T follicular helper cell (primary cell): ENCODE measurements around the gene MTMR12.

Source experiments
- DNase-seq: peaks from one replicate; pipeline ENCODE4 v3.0.0-alpha.2; 2020; ENCODE audit warnings: low read depth

The MTMR12 gene

DNA sequence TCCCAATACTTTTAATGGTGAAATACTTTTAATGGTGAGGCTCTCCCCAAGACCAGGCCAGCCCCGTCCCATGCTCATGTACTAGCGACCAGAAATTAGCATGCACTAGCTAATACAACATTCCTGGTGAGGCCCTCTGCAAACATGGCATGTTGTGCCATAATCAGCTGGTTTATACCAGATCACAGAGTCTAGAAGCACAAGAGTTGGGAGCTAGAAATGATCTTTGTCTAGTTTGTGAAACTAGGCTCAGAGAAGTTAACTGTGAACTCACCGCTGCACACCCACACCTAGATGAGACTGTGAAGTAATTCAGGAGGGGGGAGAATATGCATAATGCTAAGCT is 37.4 kb downstream of the MTMR12 start:
- DNase-seq, result no peak

DNA sequence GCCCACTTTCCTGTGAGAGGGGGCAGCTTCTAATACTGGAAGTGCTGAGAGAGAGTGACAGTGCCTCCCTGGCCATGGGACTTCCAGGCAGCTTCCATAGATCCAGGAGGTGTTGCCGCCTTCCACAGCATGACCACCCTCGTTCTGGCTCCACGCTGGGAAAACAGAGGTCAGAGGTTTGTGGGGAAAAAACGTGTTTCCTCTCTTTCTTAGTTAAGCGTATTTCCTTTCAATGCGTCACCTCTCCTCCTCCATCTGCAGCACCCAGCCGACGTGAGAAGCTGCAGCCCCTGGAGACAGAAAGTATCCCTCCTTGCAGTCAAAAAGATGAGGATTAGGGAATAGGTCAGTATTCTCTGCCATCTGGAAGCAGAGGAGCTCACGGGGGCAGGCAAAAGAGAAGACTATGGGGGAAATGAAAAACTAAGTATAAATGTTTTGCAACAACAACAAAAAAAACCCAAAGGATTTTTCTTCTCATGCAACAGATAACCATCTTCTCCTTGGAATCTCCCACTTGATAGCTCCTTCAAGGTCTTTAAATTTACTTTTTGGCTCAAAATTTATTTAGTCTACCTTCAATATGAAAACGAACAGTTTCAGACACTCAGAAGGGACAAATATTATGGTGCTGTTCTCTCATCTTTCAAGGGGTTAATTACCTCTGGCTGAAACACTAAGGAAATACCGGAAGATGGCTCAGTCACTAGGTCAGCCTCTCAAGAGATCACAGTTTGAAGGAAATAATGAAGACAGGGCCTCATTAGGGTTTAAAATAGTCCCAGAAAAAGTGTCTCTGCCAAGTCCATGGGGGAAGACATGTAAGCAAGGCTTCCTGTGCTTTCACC is 38.0 kb downstream of the MTMR12 start:
- no peak for DNase-seq

DNA sequence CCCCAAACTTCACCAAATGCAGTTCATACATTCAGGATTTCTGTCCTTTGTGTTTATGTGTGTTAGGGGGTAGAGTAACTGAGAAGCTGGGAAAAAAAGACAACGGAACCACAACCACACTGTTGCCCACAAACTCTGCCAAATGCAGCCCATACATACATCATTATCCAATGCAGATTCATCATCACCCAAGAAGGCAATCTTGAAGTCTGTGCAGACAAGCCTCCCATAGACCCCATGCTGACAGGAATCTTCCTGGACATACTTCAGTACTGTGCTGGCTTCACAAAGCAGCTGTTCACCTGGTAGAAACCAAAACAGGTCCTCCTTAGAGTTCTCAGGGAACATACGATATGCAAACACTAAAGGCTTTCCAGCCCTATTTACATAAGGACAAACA is 38.9 kb downstream of the MTMR12 start:
- no peak for DNase-seq

DNA sequence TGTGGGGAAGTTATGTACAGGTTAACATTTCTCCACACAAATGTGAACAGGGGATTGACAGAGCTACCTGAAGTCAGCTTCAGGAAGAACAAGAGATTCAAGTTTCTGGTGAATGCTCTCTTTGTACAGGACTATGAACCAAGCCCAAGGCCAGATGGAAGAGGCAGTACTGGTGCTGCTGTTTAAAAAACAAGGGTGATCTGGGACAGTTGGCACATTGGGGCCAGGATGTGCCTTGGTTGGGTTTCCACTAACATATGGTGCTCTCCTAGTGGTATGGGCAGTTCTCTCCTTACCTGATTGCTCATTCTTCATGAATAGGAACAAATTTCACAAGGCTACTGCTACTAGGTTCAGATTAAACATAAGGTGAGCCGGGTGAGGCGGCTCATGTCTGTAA is 40.0 kb downstream of the MTMR12 start:
- no peak for DNase-seq

- no peak for DNase-seq
These were observed 41.8 kb downstream of the MTMR12 start for GRCh38 chr5:32270946-32271345.

GRCh38 chr5:32270178-32270577 is 42.6 kb downstream of the MTMR12 start:
- no peak for DNase-seq

DNA sequence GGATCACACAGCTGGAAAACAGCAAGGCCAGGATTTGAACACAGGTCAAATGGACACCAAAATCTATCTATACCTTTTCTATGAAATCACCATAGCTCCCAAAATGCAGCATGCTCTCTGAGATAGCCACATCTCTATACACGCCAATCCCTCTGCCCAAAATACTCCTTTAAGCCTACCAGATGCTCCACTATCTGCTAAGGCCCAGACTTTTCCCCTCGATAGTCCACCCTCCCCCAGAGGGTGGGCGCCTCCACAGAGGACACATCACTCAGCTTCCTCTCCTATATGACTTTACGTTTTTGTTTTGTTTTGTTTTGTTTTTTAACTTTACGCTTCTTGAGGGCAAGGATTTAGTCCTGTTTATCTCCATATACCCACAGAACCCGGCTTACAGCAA is 46.8 kb downstream of the MTMR12 start:
- DNase-seq, result no peak

GRCh38 chr5:32264957-32265572 is 47.7 kb downstream of the MTMR12 start:
- DNase-seq, result no peak

DNA sequence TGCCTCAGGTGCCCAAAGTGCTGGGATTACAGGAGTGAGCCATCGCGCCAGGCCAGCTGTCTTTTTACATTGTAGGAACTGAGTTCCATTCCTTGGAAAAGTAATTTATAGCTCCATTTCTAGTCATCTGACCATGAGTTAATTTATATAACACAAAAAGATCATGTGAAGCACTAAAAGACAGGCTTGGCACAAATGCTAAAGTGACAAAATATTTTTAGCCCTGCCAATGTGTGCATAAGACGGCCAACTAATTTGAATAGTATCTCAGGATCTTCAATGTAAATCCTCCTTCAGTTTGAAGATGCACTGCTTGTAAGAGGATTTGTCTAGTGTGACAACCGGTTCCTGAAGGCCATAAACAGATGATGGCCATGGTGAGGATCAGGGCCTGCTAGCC is 49.1 kb downstream of the MTMR12 start:
- DNase-seq, result no peak

GRCh38 chr5:32261198-32261597 is 51.5 kb downstream of the MTMR12 start:
- no peak for DNase-seq

DNA sequence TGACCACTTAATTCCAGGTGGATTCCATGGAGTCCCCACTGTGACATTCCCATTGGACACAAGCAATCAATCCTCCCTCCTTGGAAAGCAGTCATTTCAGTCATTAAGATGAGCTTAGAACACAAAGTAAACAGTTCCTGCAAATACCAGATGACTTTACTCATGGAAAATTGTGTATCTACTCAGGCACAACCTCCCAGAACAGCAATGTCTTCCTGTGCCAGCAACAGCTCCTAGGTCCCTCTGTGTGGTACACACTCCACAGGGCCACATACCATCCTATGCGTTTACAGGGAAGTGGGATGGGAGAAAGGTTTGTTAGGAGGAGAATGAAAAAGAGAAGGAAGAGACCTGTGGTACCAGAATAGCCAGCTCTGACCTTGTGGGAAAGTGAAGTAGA is 53.7 kb downstream of the MTMR12 start:
- no peak for DNase-seq

- no peak for DNase-seq
These were observed 54.3 kb downstream of the MTMR12 start for GRCh38 chr5:32258424-32258823.

- no peak for DNase-seq
These were observed 57.2 kb downstream of the MTMR12 start for GRCh38 chr5:32255540-32255900.

- no peak for DNase-seq
These were observed 57.7 kb downstream of the MTMR12 start for GRCh38 chr5:32254881-32255539.

- DNase-seq, result no peak
These were observed 60.8 kb downstream of the MTMR12 start for GRCh38 chr5:32251871-32252458.

DNA sequence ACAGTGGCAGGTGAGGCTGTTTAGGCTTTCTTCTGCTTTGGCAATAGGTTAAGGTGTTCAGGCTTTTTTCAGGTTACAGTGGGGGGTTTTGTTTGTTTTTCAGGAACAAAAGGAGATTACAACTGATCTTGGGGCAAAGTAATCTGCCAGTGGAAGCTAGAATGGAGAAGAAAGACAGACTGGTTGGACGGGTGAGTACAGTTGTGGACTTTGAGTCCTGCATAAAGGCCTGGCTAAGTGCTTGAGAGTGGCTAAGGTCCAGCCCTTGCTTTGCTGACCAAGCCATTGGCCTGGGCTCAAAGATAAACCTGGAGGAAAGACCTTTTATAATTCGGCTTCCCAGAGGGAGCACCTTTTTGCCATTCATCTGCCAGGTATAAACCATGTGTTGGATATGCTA is 63.1 kb downstream of the MTMR12 start:
- DNase-seq, result no peak

DNA sequence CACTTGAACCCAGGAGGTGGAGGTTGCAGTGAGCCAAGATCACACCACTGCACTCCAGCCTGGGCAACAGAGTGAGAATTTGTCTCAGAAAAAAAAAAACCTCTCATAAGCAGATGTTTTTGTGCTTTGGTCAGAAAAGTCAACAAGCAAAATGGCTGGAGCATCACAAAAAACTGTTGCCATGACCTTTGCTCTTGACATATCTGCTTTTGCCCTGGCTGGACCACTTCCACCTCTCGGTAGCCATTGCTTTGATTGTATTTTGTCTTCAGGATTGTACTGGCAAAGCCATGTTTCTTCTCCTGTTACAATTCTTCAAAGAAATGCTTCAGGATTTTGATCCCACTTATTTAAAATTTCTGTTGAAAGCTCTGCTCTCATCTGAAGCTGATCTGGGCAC is 67.0 kb downstream of the MTMR12 start:
- no peak for DNase-seq

GRCh38 chr5:32244017-32244416 is 68.7 kb downstream of the MTMR12 start:
- DNase-seq, result no peak

GRCh38 chr5:32241034-32241783 is 71.5 kb downstream of the MTMR12 start:
- no peak for DNase-seq

DNA sequence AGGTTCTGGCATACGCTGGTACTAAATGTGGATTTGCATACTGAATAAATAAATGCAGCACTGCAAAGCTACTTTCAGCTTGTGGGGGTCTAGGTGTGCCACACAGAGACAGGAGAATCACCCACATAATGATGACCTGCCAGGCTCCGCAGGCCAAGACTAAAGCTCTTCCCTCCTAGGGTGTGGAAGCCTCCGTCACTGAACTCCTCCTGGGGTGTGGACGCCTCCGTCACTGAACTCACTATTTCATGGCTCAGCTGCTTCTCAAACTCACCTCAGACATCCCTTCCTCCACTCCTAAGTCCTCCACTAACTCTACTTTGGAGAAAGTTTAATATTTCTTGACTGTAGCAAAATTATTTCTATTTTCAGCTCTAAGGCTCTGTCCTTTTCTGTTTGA is 73.4 kb downstream of the MTMR12 start:
- no peak for DNase-seq

GRCh38 chr5:32233696-32234447 is 78.9 kb downstream of the MTMR12 start:
- no peak for DNase-seq
